GM12864 (cell line): Measurements from ENCODE around the gene TRIP4.
"Not testable (repeated sequence)": the region's sequence is repeated elsewhere in the genome, so short reads cannot be mapped to it uniquely, and the experiment has no call there.

Experiments
- DNase-seq: peaks from one replicate; pipeline ENCODE4 v3.0.0-alpha.2; 2011; ENCODE audit warnings: low read depth
- H3K4me3 ChIP-seq: 2 replicates; pipeline ENCODE4 v1.5.1; 2011; ENCODE audit warnings: mild to moderate bottlenecking, low read depth, low read length, control low read depth
- TF ChIP-seq, protein P1 (sequence below): IDR thresholded peaks from 2 replicates; pipeline ENCODE4 v1.5.1; 2011; ENCODE audit warnings: low read depth, mild to moderate bottlenecking, moderate library complexity, low read length, control low read depth, inconsistent platforms; ENCODE audit errors: missing control alignments

The TRIP4 gene

DNA sequence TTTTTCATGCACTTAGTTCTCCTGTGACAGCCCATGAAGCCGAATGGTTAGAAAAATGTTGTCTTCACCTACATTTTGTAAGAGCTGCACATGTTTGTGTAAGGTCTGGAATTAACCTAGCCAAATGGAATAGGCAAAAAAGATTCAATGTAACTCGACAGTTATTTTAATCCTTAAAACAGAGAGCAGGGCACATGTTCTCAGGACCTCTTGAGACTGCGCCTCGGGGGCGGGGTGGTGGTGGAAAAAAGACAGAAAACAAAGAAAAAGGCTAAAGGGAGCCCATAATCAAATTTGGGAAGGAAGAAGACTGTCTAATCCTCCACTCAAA, 31.0 kb upstream of the TRIP4 start:
- H3K4me3 ChIP-seq = peak overlapping the region; percentile 69; the same call in 1 of the 2 replicates
- TF ChIP-seq, protein P1, sequence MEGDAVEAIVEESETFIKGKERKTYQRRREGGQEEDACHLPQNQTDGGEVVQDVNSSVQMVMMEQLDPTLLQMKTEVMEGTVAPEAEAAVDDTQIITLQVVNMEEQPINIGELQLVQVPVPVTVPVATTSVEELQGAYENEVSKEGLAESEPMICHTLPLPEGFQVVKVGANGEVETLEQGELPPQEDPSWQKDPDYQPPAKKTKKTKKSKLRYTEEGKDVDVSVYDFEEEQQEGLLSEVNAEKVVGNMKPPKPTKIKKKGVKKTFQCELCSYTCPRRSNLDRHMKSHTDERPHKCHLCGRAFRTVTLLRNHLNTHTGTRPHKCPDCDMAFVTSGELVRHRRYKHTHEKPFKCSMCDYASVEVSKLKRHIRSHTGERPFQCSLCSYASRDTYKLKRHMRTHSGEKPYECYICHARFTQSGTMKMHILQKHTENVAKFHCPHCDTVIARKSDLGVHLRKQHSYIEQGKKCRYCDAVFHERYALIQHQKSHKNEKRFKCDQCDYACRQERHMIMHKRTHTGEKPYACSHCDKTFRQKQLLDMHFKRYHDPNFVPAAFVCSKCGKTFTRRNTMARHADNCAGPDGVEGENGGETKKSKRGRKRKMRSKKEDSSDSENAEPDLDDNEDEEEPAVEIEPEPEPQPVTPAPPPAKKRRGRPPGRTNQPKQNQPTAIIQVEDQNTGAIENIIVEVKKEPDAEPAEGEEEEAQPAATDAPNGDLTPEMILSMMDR = no peak
- DNase-seq = no peak

DNA sequence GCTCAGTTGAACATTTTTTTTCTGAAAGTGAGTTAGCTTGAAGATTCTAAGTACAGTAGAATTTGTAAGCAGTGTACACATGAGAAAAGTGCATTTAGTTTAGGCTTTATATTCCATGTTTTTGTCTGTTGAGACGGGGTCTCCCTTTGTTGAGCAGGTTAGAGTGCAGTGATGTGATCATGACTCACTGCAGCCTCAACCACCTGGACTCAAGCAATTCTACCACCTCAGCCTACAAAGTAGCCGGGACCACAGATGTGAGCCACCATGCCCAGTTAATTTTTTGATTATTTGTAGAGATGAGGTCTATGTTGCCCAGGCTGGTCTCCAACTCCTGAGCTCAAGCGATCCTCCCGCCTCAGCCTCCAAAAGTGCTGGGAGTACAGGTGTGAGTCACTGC, 26.4 kb upstream of the TRIP4 start:
- no peak for DNase-seq
- H3K4me3 ChIP-seq = no peak overlapping the region
- TF ChIP-seq, protein P1 = no peak

DNA sequence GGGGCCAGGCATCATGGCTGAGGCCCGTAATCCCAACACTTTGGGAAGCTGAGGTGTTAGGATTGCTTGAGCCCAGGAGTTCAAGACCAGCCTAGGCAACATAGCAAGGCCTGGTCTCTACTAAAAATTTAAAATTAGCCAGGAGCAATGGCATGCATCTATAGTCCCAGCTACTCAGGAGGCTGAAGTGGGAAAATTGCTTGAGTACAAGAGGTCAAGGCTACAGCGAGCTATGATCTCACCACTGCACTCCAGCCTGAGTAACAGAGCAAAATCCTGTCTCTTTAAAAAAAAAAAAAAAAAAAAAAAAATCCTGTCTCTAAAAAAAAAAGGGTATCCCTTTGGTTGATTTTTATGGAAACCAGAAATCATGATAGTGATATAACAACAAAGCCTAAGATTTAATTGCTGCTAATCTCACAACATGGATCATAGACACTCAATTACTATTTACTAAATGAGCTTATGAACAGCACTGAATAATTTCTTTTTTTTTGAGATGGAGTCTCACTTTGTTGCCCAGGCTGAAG, 18.5 kb upstream of the TRIP4 start:
- TF ChIP-seq, protein P1 = no peak
- no peak overlapping the region for H3K4me3 ChIP-seq
- DNase-seq = no peak

DNA sequence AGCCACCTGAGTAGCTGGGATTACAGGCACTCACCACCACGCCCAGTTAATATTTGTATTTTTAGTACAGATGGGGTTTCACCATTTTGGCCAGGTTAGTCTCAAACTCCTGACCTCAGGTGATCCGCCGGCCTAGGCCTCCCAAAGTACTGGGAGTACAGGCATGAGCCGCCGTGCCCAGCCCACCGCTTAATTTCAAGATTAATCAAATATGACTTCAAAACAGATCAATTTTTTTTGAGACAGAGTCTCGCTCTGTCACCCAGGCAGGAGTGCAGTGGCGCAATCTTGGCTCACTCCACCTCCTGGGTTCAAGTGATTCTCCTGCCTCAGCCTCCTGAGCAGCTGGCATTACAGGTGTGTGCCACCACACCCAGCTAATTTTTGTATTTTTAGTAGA, 16.3 kb upstream of the TRIP4 start:
- H3K4me3 ChIP-seq, DNase-seq: not testable (repeated sequence)

DNA sequence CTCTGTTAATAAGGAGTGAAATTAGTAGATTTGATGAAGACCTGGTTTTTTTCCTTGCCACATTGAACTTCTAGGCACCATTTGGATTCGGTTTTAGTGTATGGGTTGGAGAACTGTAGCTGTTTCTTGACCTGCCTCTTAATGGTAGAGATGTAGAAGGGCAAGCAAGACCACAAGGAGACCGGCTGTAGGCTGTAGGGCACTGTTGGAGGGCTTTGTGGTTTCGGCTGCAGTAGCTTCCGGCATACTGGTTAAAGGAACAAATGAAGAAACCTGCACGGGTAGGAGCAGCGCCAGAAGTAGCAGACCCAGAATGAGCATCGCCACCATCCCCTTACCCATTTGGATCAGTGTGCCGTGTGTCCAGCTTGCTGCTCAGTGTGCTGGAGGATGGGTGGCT, 14.3 kb upstream of the TRIP4 start:
- TF ChIP-seq, protein P1 = no peak

DNA sequence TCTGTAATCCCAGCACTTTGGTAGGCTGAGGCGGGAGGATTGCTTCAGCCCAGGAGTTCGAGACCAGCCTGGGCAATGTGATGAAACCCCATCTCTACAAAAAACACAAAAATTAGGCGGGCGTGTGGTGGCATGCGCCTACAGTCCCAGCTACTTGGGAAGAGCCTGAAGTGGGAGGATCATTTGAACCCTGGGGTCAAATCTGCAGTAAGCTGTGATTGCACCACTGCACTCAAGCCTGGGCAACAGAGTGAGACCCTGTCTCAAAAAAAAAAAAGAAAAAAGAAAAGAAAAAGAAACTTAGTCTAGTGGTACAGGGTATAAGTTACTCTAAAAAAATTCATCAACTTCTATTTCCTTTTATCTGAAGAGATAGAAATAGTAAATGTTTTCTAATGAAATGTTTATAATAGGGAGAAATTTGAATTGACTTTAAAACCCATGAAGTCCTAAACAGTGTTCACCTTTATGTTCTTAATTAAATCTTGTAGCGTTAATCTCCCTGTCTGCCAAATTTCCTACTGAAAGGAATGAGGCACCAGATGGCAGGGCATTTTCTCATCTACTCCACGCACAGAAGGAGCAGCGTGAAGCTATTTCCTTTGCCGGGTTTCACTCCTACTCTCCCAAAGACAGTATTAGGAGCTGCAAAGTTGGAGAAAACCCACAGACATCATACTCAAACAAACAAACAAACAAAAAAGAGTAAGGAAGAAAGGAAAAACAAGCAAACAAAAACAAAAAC, 8.2 kb upstream of the TRIP4 start:
- TF ChIP-seq, protein P1 = no peak
- no peak for DNase-seq
- peak overlapping the region; percentile 84; the same call in 1 of the 2 replicates for H3K4me3 ChIP-seq

More for the DNA sequence above, 14.3 kb upstream of the TRIP4 start:
- no peak for DNase-seq
- H3K4me3 ChIP-seq = no peak overlapping the region

DNA sequence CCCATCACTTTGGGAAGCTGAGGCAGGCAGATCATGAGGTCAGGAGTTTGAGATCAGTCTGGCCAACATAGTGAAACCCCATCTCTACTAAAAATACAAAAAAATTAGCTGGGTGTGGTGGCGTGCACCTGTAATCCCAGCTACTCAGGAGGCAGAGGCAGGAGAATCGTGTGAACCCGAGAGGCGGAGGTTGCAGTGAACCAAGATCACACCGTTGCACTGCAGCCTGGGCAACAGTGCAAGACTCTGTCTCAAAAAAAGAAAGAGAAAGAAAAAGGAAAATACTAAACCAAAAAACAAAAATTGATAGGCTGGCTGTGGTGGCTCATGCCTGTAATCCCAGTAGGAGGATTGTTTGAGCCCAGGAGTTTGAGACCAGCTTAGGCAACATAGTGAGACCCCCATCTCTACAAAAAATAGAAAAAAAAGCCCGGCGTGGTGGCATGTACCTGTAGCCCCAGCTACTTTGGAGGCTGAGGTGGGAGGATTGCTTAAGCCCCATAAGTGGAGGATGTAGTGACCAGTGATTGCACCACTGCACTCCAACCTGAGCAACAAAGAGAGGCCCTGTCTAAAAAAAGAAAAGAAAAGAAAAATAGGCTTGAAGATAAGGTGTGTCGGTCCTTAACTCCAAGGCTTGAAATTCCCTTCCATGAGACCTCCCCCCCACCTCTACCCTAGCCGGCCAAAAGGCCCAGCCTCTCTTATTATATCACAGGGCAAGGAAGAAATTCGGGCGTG, 7.3 kb upstream of the TRIP4 start:
- H3K4me3 ChIP-seq = peak overlapping the region; percentile 84
- DNase-seq = not testable (repeated sequence)
